Esophagus (tissue), 2 donors: Measurements from ENCODE around the gene DNAJC16. TPM values are rescaled to one million over a fixed set of nuclear protein-coding genes. Genes with fewer than 3 reads are reported as not detected.
"Not testable (repeated sequence)": the region's sequence is repeated elsewhere in the genome, so short reads cannot be mapped to it uniquely, and the experiment has no call there.

ENCODE experiments used
- H3K27ac ChIP-seq, 2 donors: one replicate each; pipeline ENCODE4 v1.5.1; 2013; ENCODE audit warnings: low read depth in 2 of 2, mild to moderate bottlenecking in 2 of 2, inconsistent platforms in 1 of 2, low read length in 1 of 2, moderate library complexity in 1 of 2
- H3K27me3 ChIP-seq, 2 donors: one replicate each; pipeline ENCODE4 v1.6.1; 2013; ENCODE audit warnings: low read length in 2 of 2, control low read depth in 1 of 2, mild to moderate bottlenecking in 1 of 2; ENCODE audit not compliant: insufficient read depth in 2 of 2, control insufficient read depth in 1 of 2
- H3K36me3 ChIP-seq, 2 donors: one replicate each; pipeline ENCODE4 v1.6.1; 2013; ENCODE audit warnings: low read length in 1 of 2; ENCODE audit not compliant: control insufficient read depth in 2 of 2, insufficient read depth in 2 of 2
- H3K4me1 ChIP-seq, 2 donors: one replicate each; pipeline ENCODE4 v1.6.1; 2013; ENCODE audit warnings: low read length in 1 of 2; ENCODE audit not compliant: control insufficient read depth in 2 of 2, insufficient read depth in 2 of 2
- H3K4me3 ChIP-seq, 2 donors: one replicate each; pipeline ENCODE4 v1.5.1; 2013; ENCODE audit warnings: low read length in 2 of 2, mild to moderate bottlenecking in 2 of 2, low read depth in 1 of 2, moderate library complexity in 1 of 2
- H3K9me3 ChIP-seq, 2 donors: one replicate each; pipeline ENCODE4 v1.6.1; 2013; ENCODE audit warnings: mild to moderate bottlenecking in 2 of 2, low read depth in 1 of 2, low read length in 1 of 2, moderate library complexity in 1 of 2; ENCODE audit not compliant: control insufficient read depth in 2 of 2, insufficient read depth in 1 of 2
- WGBS, 2 donors: extraction: QIAGEN DNeasy Blood & Tissue Kit; methylation state at CpG; one replicate each; pipeline ENCODE4 v1.1.7; 2013; 5-methylcytosine and 5-hydroxymethylcytosine counted together
- polyA plus RNA-seq, 2 donors: library from polyadenylated mRNA; stranded (reverse); fragments of 200-250 nt; gene quantifications; one replicate each; pipeline ENCODE4 v1.2.3, GENCODE V29; 2013
- donor health status: healthy with polysubstance abuse.
- donor health status: Bipolar disorder and iron deficiency.

The DNAJC16 gene
- polyA plus RNA-seq, 2 donors = 3.1 to 6.1 TPM

- Histone ChIP-seq H3K4me3 (no peak overlapping the region), H3K9me3 (no peaks in the 10 kb centered on the region), H3K27ac (no peak overlapping the region), H3K27me3 (no peaks in the 10 kb centered on the region), H3K4me1 (peaks cover 0 to 3% of the 10 kb centered on the region in 2 donors), H3K36me3 (peaks cover 0 to 4% of the 10 kb centered on the region in 2 donors)
- 63 to 70% methylated on average over 2 of the region's 2 CpGs for WGBS, 2 donors
These were observed 11.5 kb upstream of the DNAJC16 start for GRCh38 chr1:15515022-15515663.

- H3K4me3 ChIP-seq = no peak overlapping the region
- H3K27me3 ChIP-seq = no peaks in the 10 kb centered on the region
- H3K36me3 ChIP-seq = no peaks in the 10 kb centered on the region
- no peak overlapping the region for H3K27ac ChIP-seq
- no peaks in the 10 kb centered on the region for H3K9me3 ChIP-seq
- peaks cover 0 to 3% of the 10 kb centered on the region in 2 donors for H3K4me1 ChIP-seq
- 93 to 98% methylated on average over 3 of the region's 3 CpGs for WGBS, 2 donors
These were observed 7.0 kb upstream of the DNAJC16 start for GRCh38 chr1:15519625-15520024.

DNA sequence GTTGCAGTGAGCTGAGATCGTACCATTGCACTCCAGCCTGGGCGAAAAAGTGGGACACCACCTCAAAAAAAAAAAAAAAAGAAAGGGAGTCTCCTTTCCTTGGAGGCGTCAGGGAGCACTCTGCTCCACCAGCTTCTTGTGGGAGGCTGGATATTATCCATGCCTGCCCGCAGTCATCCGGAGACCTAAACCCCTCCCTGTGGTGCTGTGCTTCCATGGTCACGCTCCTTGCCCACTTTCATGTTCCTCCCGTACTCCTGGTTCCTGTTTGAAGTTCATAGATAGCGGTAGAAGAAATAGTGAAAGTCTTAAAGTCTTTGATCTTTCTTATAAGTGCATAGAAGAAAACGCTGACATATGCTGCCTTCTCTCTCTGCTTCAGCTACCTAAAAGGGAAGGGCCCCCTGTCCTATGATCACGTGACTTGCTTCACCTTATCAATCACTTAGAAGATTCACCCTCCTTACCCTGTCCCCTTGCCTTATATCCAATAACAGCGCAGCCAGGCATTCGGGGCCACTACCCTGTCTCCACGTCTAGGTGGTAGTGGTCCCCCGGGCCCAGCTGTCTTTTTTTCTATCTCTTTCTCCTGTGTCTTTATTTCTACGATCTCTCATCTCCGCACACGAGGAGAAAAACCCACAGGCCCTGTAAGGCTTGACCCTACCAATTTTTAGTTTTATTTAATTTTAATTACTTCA is 5.3 kb upstream of the DNAJC16 start:
- H3K27me3 ChIP-seq, H3K36me3 ChIP-seq, H3K9me3 ChIP-seq, H3K4me3 ChIP-seq, H3K4me1 ChIP-seq, H3K27ac ChIP-seq: not testable (repeated sequence)
- 90% methylated on average over 17 of the region's 17 CpGs for WGBS, 2 donors

DNA sequence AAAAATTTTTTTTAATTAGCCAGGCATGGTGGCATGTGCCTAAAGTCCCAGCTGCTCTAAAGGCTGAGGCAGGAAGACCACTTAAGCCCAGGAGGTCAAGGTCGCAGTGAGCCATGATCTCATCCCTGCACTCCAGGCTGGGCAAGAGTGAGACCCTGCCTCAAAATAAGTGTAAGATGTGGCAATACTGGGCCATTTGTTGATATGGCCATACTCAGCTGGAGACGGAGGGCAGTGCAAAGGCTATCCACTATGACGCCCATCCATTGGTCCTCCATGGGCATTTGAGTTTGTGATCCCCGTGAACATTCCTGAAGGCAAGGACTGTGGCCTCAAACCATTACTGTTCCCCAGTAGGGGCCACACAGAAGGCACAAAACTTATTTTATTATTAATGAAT is 4.1 kb upstream of the DNAJC16 start:
- WGBS, 2 donors = 98 to 99% methylated on average over 4 of the region's 4 CpGs
- Histone ChIP-seq H3K36me3 (no peaks in the 10 kb centered on the region), H3K4me3 (no peak overlapping the region), H3K27me3 (no peaks in the 10 kb centered on the region), H3K9me3 (no peaks in the 10 kb centered on the region), H3K27ac (no peak overlapping the region), H3K4me1 (no peaks in the 10 kb centered on the region)

DNA sequence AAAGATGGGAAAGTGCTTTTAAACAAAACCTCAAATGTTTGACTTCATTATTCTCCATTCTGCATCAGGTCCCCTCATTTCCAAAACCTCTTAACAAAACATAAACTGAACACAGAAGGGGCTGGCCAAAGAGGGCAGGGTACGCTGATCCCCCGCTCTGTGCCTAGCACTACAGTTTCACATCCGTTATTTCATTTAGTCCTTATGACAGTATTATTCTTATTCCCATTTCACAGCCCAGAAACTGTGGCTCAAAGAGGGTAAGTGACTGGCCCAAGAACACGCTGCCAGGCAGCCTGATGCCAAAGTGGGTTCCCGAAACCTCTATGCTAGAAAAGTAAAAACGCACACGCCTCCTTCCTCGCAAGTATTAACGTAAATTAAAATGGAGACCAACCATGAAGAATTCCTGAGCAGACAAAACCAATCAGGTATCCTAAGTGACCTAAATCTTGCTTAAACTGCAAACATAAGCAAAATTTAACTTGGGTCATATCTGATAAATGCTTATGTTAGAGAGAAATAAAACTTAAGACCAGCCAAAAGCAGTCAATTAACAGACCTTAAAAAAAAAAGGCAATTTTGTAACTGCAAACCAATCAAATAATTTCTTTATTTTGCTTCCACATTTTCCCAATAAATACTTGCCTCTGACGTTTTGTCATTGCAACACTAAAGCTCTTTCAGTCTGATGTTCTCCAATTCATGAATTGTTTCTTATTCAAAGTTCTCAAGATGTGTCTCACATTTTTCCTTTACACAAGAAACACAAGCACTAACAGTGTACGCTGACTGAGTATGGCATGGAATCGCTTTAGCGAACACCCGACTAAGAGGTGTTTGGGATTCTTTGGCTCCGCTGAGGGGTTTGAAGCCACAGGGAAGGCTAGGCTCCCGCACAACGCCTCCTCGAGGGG is 3.3 kb upstream of the DNAJC16 start:
- peak overlapping the region; percentile 52 to 54 for H3K4me3 ChIP-seq
- no peaks in the 10 kb centered on the region for H3K9me3 ChIP-seq
- no peaks in the 10 kb centered on the region for H3K27me3 ChIP-seq
- no peaks in the 10 kb centered on the region for H3K4me1 ChIP-seq
- no peaks in the 10 kb centered on the region for H3K36me3 ChIP-seq
- H3K27ac ChIP-seq = peak overlapping the region; percentile 86 to 93
- WGBS, 2 donors = 36 to 41% methylated on average over 18 of the region's 18 CpGs

- Histone ChIP-seq H3K36me3 (no peaks in the 10 kb centered on the region), H3K4me1 (no peaks in the 10 kb centered on the region), H3K9me3 (no peaks in the 10 kb centered on the region), H3K27me3 (no peaks in the 10 kb centered on the region), H3K4me3 (peak within 1 kb of the TSS; percentile 52 to 72), H3K27ac (peak within 1 kb of the TSS; percentile 93 to 99)
- WGBS, 2 donors = 1% methylated on average over 19 to 27 of the region's 27 CpGs
These were observed 2.7 kb upstream of the DNAJC16 start, which contains the start of gene CASP9 for GRCh38 chr1:15524021-15524282. TSS of gene CASP9 (minus strand) at chr1:15524215. CDS start at chr1:15524200, 15 bp downstream.

DNA sequence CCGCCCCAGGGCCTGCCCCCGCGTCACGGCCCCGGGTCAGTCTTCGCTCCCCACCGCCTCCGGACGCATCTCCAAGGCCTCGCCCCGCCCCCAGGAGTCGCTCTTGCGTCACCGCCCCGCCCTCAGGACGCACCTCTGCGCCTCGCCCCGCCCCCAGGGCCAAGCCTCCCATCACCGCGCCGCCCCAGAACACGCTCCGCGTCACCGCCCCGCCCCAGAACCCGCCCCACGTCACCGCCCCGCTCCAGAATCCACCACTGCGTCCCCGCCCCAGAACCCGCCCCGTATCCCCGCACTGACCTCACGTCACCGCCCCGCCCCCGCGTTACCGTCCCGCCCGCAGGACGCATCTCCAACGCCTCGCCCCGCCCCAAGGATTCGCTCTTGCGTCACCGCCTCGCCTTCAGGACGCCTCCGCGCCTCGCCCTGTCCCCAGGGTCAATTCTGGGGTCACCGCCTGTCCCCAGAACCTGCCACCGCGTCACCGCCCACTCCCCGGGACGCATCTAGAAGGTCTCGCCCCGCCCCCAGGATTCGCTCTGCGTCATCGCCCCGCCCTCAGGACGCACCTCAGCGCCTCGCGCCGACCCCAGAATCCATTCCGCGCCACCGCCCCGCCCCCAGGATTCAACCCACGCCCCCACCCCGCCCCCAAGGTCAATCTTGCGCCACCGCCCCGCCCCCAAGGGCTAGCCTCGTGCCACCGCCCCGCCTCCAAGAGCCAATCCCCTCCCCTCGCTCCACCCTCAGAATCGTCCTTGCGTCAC is 2.2 kb upstream of the DNAJC16 start:
- Histone ChIP-seq H3K4me1 (no peaks in the 10 kb centered on the region), H3K36me3 (no peaks in the 10 kb centered on the region)
- 1 to 2% methylated on average over 58 to 87 of the region's 88 CpGs for WGBS, 2 donors

GRCh38 chr1:15525050-15526020 is 1.3 kb upstream of the DNAJC16 start:
- Histone ChIP-seq H3K27ac (peak overlapping the region; percentile 93 to 99), H3K4me3 (peak overlapping the region; percentile 40 to 46), H3K9me3 (no peaks in the 10 kb centered on the region), H3K27me3 (no peaks in the 10 kb centered on the region), H3K4me1 (no peaks in the 10 kb centered on the region), H3K36me3 (no peaks in the 10 kb centered on the region)
- 2 to 5% methylated on average over 35 to 40 of the region's 40 CpGs for WGBS, 2 donors

More for the DNA sequence above, 2.2 kb upstream of the DNAJC16 start:
- Histone ChIP-seq H3K4me3 (peak overlapping the region; percentile 52 to 72), H3K27ac (peak overlapping the region; percentile 93 to 99), H3K27me3 (no peaks in the 10 kb centered on the region), H3K9me3 (no peaks in the 10 kb centered on the region)
